GM19395 (cell line): ENCODE data around the gene FIG4.
"Not testable (repeated sequence)": the region's sequence is repeated elsewhere in the genome, so short reads cannot be mapped to it uniquely, and the experiment has no call there.

Experiments used
- ATAC-seq: cut with Tn5 transposase; IDR thresholded peaks from one replicate; pipeline ENCODE4 v1.9.1; 2021; ENCODE audit warnings: mild to moderate bottlenecking, moderate library complexity; ENCODE audit not compliant: unreplicated experiment

Gene FIG4

DNA sequence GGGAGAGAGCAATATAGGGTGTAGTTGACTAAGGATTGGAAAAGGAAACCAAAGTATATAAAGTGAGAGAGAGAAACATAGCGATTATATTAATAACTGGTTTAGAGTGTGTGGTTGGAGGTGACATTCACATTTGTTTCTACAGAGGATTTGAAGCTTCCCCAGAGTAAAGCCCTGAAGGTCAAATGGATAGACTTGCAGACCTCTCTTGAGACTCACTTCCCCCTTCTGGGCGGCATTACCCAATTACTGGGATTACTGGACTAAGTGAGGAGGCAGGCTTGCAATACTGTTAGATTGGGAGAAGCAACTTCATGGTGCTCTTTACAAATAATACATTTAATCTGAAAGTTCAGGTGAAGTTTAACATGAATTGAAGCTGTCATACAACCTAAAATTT is 10.7 kb downstream of the FIG4 start:
- ATAC-seq: no peak

DNA sequence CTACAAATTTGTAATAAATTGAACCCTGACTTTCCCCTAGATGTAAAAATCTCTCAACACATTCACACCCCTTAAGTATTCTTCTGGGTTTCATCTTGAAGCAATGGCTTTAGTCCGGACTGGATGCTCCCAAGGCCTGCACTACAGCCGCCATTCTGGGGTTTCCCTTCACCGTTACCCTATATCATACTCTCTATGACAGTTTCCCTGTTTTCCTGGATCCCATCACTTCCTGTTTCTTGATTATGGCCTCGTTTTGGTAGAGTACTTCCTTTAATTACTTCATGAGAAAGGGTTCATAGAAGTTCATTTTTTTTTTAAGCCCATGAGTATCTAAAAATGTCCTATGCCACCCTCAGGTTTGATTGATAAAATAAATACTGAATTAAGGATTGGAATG is 11.7 kb downstream of the FIG4 start:
- ATAC-seq: no peak

DNA sequence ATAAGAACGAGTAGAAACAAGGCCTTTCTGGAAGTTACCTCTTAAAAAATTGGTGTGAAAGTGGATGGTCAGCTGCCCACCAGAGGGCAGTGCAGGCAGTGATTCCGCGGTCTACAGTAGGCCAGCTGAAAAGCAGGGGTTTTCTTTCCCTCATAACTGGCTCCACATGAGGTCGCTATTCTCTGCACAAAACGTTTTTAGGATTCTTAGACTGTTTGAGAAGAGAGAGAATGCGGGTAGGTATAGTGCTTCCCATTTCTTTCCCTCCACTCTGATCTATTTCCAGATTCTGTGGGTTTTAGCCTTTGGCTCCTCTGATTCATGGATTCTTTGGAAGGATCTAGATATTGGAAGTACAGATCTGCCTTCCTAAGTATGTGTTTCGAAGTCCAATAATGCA is 14.2 kb downstream of the FIG4 start:
- peak; percentile 95 for ATAC-seq

DNA sequence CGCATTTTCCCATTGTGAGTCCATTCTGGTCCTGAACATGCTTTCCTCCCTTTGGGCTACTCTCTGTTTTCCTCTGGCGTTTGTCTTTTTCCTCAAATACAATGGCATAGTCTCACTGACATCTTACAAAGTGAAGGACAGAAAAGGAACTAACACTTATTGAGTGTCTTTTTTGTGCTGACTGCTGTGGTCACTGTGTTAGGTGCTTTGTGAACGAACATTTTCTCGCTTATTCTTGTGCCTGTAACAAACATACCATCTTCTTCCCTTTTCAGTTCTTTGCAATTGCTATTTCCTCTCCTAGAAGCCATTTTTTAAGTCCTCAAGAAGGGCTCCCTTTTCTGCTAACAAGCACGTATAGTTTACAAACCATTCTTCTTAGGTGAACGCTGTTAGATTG is 15.4 kb downstream of the FIG4 start:
- ATAC-seq: no peak

DNA sequence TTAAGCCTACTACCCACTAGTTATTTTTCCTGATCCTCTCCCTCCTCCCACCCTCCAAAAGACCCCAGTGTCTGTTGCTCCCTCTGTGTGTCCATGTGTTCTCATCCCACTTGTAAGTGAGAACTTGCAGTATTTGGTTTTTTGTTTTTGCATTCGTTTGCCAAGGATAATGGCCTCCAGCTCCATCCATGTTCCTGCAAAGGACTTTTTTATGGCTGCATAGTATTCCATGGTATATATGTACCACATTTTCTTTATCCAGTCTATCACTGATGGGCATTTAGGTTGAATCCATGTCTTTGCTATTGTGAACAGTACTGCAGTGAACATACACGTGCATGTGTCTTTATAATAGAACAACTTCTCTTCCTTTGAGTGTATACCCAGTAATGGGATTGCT is 17.0 kb downstream of the FIG4 start:
- ATAC-seq: not testable (repeated sequence)

DNA sequence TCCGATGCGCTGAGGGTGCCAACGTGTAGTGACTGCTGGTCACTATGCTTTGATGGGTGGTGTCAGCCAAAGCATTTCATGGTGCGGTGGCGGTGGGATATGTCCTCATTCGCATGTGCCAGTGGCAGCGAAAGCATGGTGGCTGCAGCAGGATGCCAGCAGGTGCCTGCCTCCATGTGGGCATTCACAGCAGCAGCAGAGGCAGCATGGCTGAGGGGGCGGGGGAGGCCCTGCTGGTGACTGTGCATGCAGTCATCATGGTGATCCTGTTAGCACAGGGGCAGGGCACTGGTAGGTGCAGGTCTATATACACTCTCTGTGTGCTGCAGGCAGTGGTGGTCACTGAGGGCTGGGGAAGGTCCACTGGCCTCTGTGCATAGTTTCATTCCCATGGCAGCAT is 22.0 kb downstream of the FIG4 start:
- ATAC-seq: no peak

DNA sequence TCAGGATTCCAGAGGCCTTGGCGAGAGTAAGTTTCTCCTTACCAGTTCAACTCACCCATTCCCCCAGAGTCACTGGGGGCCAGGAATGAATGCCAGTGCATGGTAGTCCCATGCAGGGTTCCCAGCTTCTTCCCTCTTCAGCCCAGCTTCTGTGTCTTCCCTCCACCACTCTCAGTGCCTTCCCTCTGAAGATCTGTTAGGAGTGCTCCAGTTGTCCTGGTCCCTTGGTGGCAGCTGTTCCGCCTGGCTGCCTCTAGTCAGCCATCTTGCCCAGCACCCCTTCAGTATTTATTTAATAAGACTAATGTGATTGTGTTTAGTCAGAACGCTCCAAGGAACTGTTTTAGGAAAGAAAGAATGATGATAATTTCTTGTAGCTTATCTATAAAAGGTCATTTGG is 23.1 kb downstream of the FIG4 start:
- ATAC-seq: no peak

DNA sequence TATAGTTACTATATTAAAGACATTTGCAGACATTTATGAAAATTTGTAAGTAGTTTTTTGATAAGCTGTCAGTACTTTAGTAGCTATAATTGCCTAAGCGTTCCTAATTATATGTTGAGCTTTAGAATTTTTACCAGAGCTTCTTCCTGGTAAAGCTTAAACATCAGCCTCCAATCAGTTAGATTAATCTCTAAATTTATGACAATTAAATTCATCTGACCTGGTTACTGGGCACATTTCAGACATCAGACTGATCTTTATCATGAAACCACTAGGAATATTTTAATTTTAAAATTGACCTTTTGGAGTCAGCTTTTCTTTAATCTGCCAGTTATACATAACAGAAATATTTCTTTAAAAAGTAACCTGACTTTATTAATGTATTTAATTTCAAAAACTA is 23.5 kb downstream of the FIG4 start:
- ATAC-seq: no peak

DNA sequence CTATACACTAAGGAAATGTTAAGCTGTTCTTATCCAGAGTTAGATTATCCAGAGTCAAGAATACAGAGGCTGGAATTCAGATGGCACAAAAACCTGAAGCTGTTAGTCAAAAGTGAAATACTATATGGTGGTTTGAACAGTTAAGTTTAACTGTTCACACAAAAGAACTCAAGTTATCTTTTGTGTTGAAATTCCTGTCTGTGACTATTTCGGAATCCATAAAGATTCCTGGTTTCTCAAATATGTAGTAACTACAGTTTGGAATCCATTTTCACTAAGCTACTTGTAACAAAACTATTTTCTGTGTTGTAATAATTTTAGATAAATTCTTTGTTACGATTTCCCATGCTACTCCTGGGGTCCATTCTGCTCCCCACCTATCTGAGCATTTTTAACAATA is 24.5 kb downstream of the FIG4 start:
- no peak for ATAC-seq

DNA sequence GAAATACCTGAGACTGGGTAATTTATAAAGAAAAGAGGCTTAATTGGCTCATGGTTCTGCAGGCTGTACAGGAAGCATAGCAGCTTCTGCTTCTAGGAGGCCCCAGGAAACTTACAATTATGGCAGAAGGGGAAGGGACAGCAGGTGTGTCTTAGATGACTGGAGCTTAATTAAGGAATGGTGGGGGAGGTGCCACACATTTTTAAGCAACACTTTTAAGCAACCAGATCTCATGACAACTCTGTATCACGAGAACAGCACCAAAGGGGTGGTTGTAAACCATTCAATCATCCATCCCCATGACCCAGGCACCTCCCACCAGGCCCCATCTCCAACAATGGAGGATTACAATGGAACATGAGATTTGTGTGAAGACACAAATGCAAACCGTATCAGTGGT is 26.9 kb downstream of the FIG4 start:
- ATAC-seq: no peak

DNA sequence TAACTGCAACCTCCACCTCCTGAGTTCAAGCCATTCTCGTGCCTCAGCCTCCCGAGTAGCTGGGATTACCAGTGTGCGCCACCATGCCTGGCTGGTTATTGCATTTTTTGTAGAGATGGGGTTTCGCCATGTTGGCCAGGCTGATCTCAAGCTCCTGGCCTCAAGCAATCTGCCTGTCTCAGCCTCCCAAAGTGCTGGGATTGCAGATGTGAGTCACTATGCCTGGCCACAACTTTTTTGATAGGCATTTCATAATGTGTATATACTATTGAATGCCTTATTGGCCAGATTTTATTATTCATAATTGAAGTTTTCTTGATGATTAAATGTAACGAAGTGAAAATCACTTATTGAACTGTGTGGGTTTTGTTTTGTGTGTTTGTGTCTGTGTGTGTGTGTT is 27.9 kb downstream of the FIG4 start:
- ATAC-seq: no peak

DNA sequence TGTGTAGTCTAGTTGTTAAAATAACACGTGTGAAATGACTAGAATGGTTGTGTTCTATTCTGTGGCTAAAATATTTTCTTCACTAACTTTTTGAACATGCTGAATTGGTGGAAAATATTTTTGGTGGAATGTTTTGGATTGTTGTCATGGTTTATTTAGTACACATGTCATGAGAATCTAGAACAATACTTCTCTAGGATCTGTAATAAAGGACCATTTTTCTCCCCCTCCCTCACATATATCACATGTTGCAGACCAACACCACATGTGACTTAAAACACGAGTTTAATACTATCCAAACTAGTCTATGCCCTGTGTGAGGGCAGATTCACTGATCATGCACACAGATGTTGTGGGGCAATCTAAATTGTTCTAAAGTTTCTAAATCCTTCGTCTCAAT is 29.2 kb downstream of the FIG4 start:
- ATAC-seq: no peak

DNA sequence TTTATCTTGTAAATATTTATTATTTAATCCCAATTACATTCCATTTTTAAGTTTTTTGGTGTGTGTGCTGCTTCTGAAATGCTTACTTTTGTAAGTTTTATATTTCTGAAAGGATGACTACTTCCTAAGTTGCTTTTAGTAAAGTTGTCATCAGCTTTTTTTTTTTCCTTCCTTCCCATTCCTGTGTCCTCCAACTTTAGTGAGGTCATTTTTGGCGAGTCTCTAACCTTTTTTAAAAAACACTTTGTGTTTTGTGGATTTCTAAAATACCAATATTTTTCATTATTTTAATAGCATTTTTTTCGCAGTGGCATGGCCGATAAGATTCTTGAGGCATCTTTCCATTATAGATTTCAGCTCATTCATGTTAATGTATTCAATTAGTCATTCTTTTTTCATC is 30.9 kb downstream of the FIG4 start:
- ATAC-seq: no peak

DNA sequence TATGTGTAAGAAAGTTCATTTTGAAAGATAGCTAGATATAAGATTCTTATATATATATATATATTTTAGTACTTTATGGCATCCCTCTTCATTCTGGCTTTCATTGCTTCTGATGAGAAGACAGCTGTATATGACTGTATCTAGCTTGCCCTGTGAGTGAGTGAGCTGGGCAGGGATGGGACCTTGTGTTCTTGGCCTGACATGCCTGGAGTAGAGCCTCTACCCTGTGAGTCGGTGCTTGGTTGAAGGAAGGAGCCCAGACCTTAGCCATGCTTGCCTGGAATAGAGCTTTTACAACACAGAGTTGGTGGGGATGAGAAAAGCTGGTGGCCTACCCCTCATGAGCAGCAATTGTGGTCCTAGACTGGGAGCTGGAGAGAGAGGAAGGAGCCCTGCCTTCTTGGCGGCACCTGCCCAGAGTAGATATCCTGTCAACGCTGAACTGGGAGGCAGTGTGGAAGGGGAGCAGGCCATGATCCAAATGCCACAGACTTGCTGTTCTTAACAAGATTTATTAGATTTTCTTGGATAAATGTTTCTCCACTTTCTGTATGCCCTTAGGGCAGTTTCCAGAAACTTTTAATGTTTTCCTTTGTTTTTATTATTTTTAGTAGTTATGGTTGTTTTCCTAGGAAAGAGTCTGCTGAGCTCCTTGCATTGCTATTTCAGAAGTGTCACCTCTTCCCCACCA is 31.6 kb downstream of the FIG4 start:
- ATAC-seq: no peak

DNA sequence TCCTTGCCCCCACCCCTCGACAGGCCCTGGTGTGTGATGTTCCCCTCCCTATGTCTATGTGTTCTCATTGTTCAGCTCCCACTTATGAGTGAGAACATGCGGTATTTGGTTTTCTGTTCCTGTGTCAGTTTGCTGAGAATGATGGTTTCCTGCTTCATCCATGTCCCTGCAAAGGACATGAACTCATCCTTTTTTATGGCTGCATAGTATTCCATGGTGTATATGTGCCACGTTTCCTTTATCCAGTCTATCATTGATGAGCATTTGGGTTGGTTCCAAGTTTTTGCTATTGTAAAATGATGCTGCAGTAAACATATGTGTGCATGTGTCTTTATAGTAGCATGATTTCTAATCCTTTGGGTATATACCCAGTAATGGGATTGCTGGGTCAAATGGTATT is 34.2 kb downstream of the FIG4 start:
- ATAC-seq: not testable (repeated sequence)

DNA sequence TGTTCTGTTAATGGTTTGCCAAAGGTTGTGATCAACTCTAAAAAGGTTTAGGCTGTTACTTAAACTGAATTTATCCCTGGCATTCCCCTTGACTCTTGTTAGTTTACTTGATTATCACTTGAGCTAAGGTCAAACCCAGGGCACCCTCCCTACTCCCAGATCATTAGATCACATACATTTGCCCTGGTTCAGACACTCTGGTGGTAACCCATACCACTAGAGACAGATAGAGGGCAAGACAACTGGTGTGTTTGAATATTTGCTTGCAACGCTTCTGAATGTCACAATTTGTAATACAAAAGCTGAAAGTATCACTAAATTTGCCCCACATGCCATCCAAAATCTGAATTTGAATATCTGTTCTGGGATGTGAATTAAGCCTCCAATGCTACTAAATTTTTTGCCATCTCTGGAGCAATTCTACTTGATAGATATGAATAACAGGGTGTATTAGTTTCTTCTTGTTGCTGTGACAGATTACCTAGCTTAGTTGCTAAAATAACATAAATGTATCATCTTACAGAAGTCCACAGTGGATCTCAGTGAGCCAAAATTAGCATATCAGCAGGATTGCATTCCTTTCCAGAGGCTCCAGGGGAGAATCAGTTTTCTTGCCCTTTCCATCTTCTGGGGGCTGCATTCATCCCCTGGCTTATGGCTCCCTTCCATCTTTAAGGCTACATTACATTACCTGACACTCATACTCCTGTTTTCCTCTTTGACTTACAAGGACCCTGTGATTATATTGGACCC is 45.4 kb downstream of the FIG4 start:
- no peak for ATAC-seq

DNA sequence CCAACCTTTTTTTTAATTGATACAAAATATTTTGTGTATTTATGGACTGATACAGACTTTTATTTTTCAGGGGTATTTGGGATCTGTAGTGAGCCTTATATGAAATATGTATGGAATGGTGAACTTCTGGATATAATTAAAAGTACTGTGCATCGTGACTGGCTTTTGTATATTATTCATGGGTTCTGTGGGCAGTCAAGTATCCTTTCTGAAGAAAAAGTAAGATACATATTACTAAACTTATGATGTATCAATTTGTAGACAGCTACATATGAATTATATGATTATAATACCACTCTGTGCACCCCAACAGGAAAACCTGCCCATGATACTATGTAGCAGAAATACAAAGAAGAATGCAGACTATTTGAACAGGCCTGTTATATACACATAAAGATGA is 47.2 kb downstream of the FIG4 start:
- no peak for ATAC-seq

DNA sequence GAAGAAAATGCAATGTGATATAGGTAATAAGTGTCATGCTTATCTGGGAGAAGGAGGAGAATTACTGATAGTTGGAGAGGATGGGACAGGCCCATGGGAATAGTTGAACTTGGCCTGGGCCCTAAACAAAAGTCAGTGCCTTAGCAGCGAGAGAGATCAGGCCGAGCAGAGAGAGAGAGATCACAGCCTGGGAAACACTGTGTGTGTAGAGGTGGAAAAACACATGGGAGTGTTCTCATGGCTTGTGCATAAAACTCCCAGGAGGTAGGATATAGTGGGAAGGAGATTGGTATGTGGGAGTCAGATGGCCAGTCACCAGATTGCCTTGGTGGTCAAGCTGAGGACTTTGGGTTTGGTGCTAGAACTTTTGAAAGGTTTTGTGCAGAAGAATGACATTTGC is 47.6 kb downstream of the FIG4 start:
- ATAC-seq: no peak

DNA sequence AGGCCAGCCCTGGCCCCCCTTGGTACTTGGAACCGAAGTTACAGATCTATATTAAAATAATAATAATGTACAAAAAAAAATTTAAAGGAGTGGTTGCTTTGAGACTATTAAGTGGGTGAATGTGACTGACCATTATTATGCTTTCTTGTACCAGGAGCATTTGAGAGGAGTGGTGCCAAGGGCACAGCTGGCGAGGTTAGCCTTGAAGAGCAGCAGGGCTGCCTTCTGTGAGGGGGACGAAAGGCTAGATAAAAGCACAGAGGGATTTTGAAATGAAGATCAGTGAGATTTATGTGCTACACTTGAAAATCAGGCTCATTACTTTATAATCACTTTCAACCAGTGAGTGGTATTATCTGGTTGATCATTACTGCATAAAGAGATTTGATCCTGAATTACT is 48.6 kb downstream of the FIG4 start:
- no peak for ATAC-seq

DNA sequence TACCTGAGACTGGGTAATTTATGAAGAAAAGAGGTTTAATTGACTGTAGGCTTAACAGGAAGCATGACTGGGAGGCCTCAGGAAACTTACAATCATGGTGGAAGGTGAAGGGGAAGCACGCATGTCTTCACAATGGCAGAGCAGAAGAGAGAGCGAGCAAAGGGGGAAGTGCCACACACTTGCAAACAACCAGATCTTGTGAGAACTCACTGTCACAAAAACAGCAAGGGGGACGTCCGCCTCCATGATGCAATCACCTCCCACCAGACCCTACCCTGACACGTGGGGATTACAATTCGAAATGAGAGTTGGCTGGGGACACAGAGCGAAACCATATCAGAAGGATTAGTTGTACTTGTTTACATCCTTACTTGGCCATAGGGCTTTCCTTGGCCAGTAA is 49.7 kb downstream of the FIG4 start:
- ATAC-seq: no peak

DNA sequence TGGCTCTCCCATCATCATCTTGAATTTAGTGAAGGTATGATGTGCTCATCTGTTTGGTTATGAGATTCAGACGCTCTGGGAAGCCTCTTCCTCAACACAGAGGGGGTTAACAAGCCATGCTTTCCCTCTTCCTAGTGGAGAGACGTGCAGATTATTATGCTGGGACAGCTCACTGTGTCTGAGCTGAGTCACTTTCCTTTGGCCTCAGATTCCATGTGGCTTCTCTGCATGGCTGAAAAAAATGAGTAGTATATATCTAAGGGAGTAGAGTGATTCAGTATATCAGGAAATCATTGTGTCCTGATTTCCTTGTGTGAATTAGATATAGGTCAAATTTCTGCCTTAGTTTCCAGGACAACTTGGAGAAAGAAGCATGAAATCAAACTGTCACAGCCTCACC is 52.6 kb downstream of the FIG4 start:
- no peak for ATAC-seq

DNA sequence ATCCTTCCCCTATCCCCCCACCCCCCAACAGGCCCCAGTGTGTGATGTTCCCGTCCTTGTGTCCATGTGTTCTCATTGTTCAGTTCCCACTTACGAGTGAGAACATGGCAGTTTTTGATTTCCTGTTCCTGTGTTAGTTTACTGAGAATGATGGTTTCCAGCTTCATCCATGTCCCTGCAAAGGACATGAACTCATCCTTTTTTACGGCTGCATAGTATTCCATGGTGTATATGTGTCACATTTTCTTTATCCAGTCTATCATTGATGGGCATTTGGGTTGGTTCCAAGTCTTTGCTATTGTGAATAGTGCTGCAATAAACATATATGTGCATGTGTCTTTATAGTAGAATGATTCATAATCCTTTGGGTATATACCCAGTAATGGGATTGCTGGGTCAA is 53.7 kb downstream of the FIG4 start:
- ATAC-seq: not testable (repeated sequence)

DNA sequence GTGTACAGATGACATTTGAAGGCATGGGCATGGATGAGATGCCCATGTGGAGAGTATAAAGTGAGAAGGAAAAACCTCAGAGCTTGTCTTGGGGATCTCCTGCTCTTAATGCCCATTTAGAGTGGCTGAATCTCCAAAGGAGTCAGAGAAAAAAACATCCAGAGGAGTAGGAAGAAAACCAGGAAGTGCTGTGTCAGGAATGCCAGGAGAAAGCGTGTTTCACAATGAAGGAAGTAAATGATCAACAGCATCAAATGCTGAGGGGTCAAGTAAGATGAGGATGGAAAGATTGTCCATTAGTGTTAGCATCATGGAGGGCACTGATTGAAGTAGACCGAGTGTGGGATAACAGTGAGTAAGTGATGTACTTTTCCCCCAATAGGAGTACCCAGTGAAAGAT is 56.1 kb downstream of the FIG4 start:
- ATAC-seq: no peak
